ENCODE results near the gene RTN4R. TPM values are rescaled to one million over a fixed set of nuclear protein-coding genes. Genes with fewer than 3 reads are reported as not detected.

The RTN4R gene
- total RNA-seq, 1 donor from 2014 or later: 4.2 TPM

DNA sequence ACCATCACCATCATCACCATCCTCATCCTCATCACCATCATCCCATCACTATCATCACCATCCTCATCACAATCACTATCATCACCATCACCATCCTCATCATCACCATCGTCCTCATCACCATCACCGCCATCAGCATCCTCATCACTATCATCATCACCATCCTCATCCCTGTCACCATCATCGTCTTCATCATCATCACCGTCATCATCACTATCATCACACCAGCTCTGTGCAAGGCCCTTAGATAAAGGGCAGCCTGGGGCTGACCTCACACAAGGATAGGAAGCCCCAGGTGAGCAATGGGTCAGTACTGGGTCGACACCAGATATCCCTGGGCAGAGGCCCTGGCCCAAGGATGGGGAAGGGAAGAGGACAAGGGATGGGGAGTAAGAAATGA lies 16.1 kb downstream of the RTN4R start:
- H3K36me3 ChIP-seq: no peaks in the 10 kb centered on the region
- no peaks in the 10 kb centered on the region for H3K9me3 ChIP-seq
- H3K27me3 ChIP-seq: no peaks in the 10 kb centered on the region
- TF ChIP-seq POLR2AphosphoS5 (IDR thresholded peaks at IDR 0.05; ENCODE audit: insufficient read depth in 1 of 2, low read depth in 1 of 2) (no peak), POLR2A (IDR thresholded peaks at IDR 0.05) (no peak)
- TF ChIP-seq, protein P1, sequence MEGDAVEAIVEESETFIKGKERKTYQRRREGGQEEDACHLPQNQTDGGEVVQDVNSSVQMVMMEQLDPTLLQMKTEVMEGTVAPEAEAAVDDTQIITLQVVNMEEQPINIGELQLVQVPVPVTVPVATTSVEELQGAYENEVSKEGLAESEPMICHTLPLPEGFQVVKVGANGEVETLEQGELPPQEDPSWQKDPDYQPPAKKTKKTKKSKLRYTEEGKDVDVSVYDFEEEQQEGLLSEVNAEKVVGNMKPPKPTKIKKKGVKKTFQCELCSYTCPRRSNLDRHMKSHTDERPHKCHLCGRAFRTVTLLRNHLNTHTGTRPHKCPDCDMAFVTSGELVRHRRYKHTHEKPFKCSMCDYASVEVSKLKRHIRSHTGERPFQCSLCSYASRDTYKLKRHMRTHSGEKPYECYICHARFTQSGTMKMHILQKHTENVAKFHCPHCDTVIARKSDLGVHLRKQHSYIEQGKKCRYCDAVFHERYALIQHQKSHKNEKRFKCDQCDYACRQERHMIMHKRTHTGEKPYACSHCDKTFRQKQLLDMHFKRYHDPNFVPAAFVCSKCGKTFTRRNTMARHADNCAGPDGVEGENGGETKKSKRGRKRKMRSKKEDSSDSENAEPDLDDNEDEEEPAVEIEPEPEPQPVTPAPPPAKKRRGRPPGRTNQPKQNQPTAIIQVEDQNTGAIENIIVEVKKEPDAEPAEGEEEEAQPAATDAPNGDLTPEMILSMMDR (IDR thresholded peaks at IDR 0.05): no peak
- no peak overlapping the region for H3K27ac ChIP-seq
- H3K4me3 ChIP-seq: no peak overlapping the region
- intact Hi-C loops (cut with DNase I): no loop called here
- DNase-seq (ENCODE audit: extremely low spot score in 2 of 2): no peak
- H3K4me1 ChIP-seq: peaks cover 18% of the 10 kb centered on the region

DNA sequence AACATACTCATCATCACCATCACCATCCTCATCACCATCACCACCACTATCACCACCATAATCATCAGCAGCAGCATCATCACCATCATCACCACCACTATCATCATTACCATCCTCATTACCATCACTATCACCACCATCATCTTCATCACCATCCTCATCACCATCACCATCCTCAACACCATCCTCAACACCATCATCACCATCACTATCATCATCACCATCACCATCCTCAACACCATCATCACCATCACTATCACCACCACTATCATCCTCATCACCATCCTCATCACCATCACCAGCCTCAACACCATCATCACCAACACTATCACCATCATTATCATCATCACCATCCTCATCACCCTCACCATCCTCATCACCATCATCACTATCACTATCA lies 16.6 kb downstream of the RTN4R start:
- Histone ChIP-seq H3K27ac (no peak overlapping the region), H3K9me3 (no peaks in the 10 kb centered on the region), H3K27me3 (no peaks in the 10 kb centered on the region), H3K4me3 (no peak overlapping the region), H3K4me1 (peaks cover 18% of the 10 kb centered on the region), H3K36me3 (no peaks in the 10 kb centered on the region)
- DNase-seq (ENCODE audit: extremely low spot score in 2 of 2): no peak
- intact Hi-C loops (cut with DNase I): no loop called here
- TF ChIP-seq, protein P1 (IDR thresholded peaks at IDR 0.05): no peak

DNA sequence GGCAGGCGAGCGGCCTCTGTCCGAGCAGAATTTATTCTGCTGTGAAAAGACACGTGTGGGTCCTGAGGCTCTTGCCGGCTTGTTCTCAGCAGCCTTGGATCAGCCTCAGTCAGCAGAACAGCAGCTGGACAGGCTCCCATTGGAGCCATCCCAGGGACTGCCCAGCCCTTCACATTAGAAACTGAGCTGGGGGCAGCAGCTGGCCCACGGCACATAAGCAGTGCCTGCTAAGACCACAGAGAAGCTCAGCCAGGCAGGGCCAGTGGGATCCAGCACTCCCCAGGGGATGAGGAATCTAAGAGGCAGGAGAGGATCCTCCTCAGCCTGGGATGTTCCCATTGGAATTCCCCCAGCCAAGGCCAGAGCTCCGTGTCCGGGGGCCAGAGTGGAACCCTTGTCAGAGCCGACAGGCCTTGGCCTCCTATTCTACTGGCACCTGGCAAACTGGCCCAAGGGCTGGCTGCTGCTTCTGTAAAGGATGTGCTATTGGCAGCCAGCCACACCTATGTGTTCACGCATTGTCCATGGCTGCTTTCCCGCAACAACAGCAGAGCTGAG lies 18.2 kb downstream of the RTN4R start:
- Histone ChIP-seq H3K27me3 (no peaks in the 10 kb centered on the region), H3K27ac (no peak overlapping the region), H3K36me3 (no peaks in the 10 kb centered on the region), H3K4me3 (no peak overlapping the region), H3K4me1 (peaks cover 18% of the 10 kb centered on the region), H3K9me3 (no peaks in the 10 kb centered on the region)
- TF ChIP-seq POLR2A (IDR thresholded peaks at IDR 0.05): no peak
- TF ChIP-seq, protein P1 (IDR thresholded peaks at IDR 0.05): no peak
- no peak for TF ChIP-seq POLR2AphosphoS5 (IDR thresholded peaks at IDR 0.05; ENCODE audit: insufficient read depth in 1 of 2, low read depth in 1 of 2)
- DNase-seq (ENCODE audit: extremely low spot score in 2 of 2): no peak
- intact Hi-C loops (cut with DNase I): no loop called here

DNA sequence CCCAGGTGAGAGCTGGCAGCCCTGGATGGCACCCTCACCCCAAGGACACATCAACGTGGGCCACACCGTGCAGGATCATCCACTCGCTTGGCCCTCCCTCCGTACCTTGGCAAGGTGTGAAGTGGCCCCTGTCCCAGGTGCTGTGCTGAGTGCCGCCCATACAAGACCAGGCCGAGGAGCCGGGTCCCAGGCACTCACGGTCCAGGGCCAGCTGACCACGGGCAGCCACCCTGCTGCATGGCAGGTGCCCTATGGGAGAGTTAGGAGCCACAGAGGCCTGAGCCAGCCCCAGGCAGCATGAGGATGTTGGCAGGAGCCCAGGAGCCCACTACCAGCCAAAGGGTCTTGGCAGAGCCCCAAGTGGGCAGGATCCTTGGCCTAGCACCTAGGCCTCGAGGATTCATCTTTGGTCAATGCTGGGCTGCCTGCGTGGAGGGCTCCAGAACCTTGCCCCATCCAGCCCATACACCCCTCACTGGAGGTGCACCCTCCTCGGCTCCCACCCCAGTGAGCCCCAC lies 19.6 kb downstream of the RTN4R start:
- no peaks in the 10 kb centered on the region for H3K36me3 ChIP-seq
- no peak for DNase-seq (ENCODE audit: extremely low spot score in 2 of 2)
- no peaks in the 10 kb centered on the region for H3K27me3 ChIP-seq
- no peak overlapping the region for H3K27ac ChIP-seq
- TF ChIP-seq, protein P1 (IDR thresholded peaks at IDR 0.05): no peak
- no peak for TF ChIP-seq POLR2AphosphoS5 (IDR thresholded peaks at IDR 0.05; ENCODE audit: insufficient read depth in 1 of 2, low read depth in 1 of 2)
- TF ChIP-seq POLR2A (IDR thresholded peaks at IDR 0.05): no peak
- H3K4me3 ChIP-seq: no peak overlapping the region
- intact Hi-C loops (cut with DNase I): no loop called here
- H3K9me3 ChIP-seq: no peaks in the 10 kb centered on the region
- H3K4me1 ChIP-seq: peaks cover 24% of the 10 kb centered on the region

DNA sequence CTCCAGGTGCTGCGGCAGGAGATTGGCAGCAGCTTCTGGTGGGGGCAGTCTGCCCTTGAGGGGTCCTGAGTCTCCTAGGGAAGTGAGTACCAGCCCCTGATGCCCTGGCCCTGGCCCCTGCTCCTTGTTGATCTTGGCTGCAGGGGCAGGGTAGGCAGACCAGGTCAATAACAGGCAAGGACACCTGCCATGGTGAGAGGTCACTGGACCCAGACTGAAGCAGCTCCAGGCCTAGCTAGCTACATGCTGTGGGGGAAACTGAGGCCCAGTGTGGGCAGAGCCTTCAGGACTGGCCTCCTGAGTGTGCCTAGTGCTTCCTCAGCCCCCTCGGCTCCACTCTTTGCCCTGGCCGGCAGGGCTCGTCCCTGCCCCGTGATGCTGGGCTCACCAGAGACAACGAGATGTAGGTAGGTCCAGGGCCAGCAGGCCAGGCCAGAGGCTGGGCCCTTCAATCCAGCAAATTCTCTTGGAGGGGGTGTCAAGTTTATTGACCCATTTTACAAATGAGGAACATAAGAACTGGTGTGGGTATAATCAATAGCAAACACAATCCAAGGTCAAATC lies 20.4 kb downstream of the RTN4R start:
- H3K27ac ChIP-seq: no peak overlapping the region
- peaks cover 33% of the 10 kb centered on the region for H3K4me1 ChIP-seq
- no peak overlapping the region for H3K4me3 ChIP-seq
- H3K9me3 ChIP-seq: no peaks in the 10 kb centered on the region
- intact Hi-C loops (cut with DNase I): no loop called here
- no peaks in the 10 kb centered on the region for H3K27me3 ChIP-seq
- no peaks in the 10 kb centered on the region for H3K36me3 ChIP-seq
- no peak for DNase-seq (ENCODE audit: extremely low spot score in 2 of 2)
- TF ChIP-seq POLR2AphosphoS5 (IDR thresholded peaks at IDR 0.05; ENCODE audit: insufficient read depth in 1 of 2, low read depth in 1 of 2) (no peak), POLR2A (IDR thresholded peaks at IDR 0.05) (no peak)
- TF ChIP-seq, protein P1 (IDR thresholded peaks at IDR 0.05): no peak
